ENCODE measurements around the gene CFAP20DC.

CFAP20DC gene

DNA sequence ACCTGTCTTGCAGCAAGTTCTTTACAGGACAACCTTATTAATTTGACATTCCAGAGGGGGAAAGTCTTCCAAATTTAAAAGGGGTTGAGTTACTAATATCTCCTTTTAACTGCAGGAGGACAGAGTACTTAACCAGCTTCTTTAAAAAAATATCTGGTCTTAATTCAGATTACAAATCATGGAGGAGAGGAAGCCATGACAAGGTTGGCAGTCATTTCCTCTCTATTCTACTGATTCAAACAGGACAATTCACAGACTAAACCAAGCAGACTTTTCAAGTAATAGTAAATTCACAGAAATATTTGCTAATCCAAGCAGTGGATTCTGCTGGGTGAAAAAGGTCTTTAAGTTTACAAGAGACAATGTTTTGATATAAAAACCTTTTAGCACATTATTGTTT is 185.3 kb downstream of the CFAP20DC start:
- H3K4me3 ChIP-seq (IDR thresholded peaks at IDR 0.05; ENCODE audit: insufficient read depth, low read depth, low read length) = no peak overlapping the region
- H3K27me3 ChIP-seq (ENCODE audit: insufficient read depth, low read depth) = no peaks in the 10 kb centered on the region
- H3K27ac ChIP-seq = no peak overlapping the region
- H3K4me1 ChIP-seq (ENCODE audit: low read depth, poor library complexity, severe bottlenecking) = no peaks in the 10 kb centered on the region
- no peaks in the 10 kb centered on the region for H4K20me1 ChIP-seq (ENCODE audit: insufficient read depth)
- no peak overlapping the region for H3K9ac ChIP-seq
- no peak overlapping the region for H2AFZ ChIP-seq (ENCODE audit: low read depth)
- H3K79me2 ChIP-seq (ENCODE audit: insufficient read depth, low read depth) = no peaks in the 10 kb centered on the region
- TF ChIP-seq, protein P1, sequence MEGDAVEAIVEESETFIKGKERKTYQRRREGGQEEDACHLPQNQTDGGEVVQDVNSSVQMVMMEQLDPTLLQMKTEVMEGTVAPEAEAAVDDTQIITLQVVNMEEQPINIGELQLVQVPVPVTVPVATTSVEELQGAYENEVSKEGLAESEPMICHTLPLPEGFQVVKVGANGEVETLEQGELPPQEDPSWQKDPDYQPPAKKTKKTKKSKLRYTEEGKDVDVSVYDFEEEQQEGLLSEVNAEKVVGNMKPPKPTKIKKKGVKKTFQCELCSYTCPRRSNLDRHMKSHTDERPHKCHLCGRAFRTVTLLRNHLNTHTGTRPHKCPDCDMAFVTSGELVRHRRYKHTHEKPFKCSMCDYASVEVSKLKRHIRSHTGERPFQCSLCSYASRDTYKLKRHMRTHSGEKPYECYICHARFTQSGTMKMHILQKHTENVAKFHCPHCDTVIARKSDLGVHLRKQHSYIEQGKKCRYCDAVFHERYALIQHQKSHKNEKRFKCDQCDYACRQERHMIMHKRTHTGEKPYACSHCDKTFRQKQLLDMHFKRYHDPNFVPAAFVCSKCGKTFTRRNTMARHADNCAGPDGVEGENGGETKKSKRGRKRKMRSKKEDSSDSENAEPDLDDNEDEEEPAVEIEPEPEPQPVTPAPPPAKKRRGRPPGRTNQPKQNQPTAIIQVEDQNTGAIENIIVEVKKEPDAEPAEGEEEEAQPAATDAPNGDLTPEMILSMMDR (conservative IDR thresholded peaks at IDR 0.05; ENCODE audit: low read depth, low read length) = no peak
- no peaks in the 10 kb centered on the region for H3K36me3 ChIP-seq (ENCODE audit: insufficient read depth)
- no peak overlapping the region for H3K4me2 ChIP-seq

DNA sequence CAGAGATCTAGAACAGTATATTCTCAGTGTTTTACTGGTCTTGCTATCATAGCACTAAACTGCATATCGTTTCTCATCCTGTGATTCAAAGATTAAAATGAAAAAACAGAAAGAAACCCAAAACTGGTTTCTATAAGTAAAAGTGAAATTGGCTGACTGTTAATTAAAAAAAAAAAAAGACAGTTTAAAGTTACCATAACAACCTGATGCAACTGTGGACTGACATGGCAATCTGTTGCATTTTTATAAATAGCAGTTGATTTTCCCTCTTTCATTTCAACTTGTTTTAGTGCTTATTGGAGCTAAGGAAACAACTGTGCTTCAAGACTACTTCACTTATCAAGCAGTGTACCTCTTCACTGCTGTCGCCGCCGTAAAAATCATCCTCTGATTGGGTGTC is 186.6 kb downstream of the CFAP20DC start:
- Histone ChIP-seq H3K36me3 (ENCODE audit: insufficient read depth) (no peaks in the 10 kb centered on the region), H2AFZ (ENCODE audit: low read depth) (no peak overlapping the region), H3K27me3 (ENCODE audit: insufficient read depth, low read depth) (no peaks in the 10 kb centered on the region), H4K20me1 (ENCODE audit: insufficient read depth) (no peaks in the 10 kb centered on the region), H3K27ac (no peak overlapping the region), H3K79me2 (ENCODE audit: insufficient read depth, low read depth) (no peaks in the 10 kb centered on the region), H3K4me1 (ENCODE audit: low read depth, poor library complexity, severe bottlenecking) (no peaks in the 10 kb centered on the region), H3K9ac (no peak overlapping the region), H3K4me3 (IDR thresholded peaks at IDR 0.05; ENCODE audit: insufficient read depth, low read depth, low read length) (no peak overlapping the region), H3K4me2 (no peak overlapping the region)
- TF ChIP-seq, protein P1 (conservative IDR thresholded peaks at IDR 0.05; ENCODE audit: low read depth, low read length) = no peak

DNA sequence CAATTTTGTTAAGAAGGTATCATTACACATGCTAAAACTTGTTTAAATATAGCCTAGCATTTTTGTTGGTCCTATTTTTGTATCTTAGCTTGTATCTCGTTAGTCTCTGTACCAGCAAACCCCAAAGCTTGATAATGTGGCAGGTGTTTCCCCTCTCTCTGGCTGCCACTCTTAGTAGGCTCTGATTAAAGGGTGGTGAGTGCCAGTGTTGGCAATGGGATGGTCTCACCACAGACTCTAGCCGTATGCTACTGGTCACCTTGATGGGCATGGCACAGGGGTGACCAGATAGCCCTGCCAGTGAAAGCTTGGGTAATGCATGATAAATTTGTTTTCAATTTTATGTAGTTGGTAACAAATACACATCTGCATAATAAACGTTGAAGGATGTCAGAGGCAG is 188.3 kb downstream of the CFAP20DC start:
- Histone ChIP-seq H3K27ac (no peak overlapping the region), H4K20me1 (ENCODE audit: insufficient read depth) (no peaks in the 10 kb centered on the region), H3K4me3 (IDR thresholded peaks at IDR 0.05; ENCODE audit: insufficient read depth, low read depth, low read length) (no peak overlapping the region), H3K36me3 (ENCODE audit: insufficient read depth) (no peaks in the 10 kb centered on the region), H3K79me2 (ENCODE audit: insufficient read depth, low read depth) (no peaks in the 10 kb centered on the region), H3K27me3 (ENCODE audit: insufficient read depth, low read depth) (no peaks in the 10 kb centered on the region), H2AFZ (ENCODE audit: low read depth) (no peak overlapping the region), H3K4me1 (ENCODE audit: low read depth, poor library complexity, severe bottlenecking) (no peaks in the 10 kb centered on the region), H3K4me2 (no peak overlapping the region), H3K9ac (no peak overlapping the region)
- TF ChIP-seq, protein P1 (conservative IDR thresholded peaks at IDR 0.05; ENCODE audit: low read depth, low read length) = no peak

DNA sequence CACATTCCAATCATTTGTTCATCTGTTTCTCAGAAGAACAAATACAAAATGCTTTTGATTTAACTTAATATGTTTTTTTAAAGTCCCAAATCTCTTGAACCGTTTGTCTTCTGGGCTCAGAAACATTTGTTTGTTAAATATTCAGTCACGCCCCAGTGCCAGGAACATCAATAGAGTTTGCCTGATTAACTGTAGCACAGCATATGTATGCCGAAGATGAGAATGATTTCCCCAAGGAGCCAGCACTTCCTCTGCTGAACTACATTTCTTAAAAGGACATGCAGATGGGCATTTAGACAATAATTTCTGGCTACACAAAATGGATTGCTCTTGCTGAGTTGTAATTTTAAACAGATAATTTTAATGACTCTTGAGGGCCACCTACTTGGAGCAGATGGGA is 191.7 kb downstream of the CFAP20DC start:
- no peaks in the 10 kb centered on the region for H4K20me1 ChIP-seq (ENCODE audit: insufficient read depth)
- H3K4me1 ChIP-seq (ENCODE audit: low read depth, poor library complexity, severe bottlenecking) = no peaks in the 10 kb centered on the region
- H3K36me3 ChIP-seq (ENCODE audit: insufficient read depth) = no peaks in the 10 kb centered on the region
- no peaks in the 10 kb centered on the region for H3K27me3 ChIP-seq (ENCODE audit: insufficient read depth, low read depth)
- no peak overlapping the region for H3K27ac ChIP-seq
- H3K4me3 ChIP-seq (IDR thresholded peaks at IDR 0.05; ENCODE audit: insufficient read depth, low read depth, low read length) = no peak overlapping the region
- no peaks in the 10 kb centered on the region for H3K79me2 ChIP-seq (ENCODE audit: insufficient read depth, low read depth)
- no peak overlapping the region for H2AFZ ChIP-seq (ENCODE audit: low read depth)
- TF ChIP-seq, protein P1 (conservative IDR thresholded peaks at IDR 0.05; ENCODE audit: low read depth, low read length) = no peak
- no peak overlapping the region for H3K4me2 ChIP-seq
- no peak overlapping the region for H3K9ac ChIP-seq
